HG02763 (cell line): ENCODE results near the gene CFAP54.
"Not testable (repeated sequence)": the region's sequence is repeated elsewhere in the genome, so short reads cannot be mapped to it uniquely, and the experiment has no call there.

Experiments used
- ATAC-seq: cut with Tn5 transposase; IDR thresholded peaks from one replicate; pipeline ENCODE4 v1.9.1; 2021; ENCODE audit warnings: mild to moderate bottlenecking, moderate library complexity; ENCODE audit not compliant: unreplicated experiment

The CFAP54 gene

DNA sequence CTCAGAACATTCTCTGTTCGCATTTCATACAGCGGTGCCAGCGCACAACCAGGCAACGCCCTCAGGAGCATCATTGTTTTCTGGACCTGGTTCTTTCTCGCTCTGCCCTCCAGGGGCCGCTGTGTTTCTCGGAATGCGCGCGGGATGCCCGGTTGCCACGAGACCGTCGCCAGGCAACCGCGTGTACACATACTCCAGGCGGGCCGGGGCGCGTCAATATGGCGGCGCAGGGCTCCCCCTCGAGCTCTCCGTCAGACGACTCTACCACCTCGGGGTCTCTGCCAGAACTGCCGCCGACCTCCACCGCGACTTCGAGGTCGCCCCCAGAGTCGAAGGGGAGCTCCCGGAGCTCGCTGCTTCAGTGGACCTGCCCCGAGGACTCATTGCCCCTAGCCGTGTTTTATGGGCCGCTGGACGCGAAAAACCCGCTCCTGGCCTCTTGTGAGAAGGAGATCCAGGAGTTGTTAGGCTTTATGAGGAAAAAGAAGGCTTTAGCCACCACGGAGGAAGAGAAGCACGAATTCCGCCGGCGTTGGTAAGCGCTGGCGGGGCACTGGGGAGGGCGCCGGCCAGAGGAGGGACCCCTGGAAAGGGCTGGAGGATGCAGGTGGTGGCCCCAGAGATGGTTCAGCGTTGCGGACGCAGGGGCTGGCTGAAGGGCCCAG is at the start of gene CFAP54:
TSS of gene CFAP54 (plus strand) at position 186 of the 665 bp plus-strand sequence. CDS start at position 219, 33 bp downstream.
- ATAC-seq: peak; percentile 95

DNA sequence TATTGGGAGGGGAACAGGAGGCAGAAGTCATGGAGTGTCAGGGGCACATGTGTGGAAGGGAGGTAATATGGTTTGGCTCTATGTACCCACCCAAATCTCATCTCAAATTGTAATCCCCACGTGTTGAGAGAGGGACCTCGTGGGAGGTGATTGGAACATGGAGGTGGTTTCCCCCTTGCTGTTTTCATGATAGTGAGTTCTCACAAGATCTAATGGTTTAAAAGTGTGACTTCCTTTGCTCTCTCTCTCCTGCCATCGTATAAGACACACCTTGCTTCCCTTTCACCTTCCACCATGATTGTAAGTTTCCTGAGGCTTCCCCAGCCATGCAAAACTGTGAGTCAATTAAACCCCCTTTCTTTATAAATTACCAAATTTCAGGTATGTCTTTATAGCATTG is 47.6 kb upstream of the CFAP54 start:
- ATAC-seq: no peak

DNA sequence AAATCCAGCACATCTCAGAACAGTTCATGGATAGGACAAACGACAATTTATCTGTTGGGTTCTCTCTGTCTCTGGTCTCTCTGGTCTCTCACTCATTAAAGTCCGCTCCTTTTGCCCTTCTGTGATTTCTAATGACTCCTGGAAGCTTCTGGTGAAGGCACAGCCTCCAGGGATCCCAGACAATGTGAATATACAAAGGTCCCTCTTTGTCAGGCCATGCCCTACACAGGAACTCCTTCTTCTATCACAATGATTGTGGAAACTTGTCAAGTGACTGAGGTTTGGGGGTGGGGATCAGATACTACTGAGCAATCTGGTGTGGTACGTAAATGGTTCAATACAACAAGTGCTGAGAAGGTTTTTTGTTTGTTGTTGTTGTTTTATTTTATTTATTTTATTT is 46.5 kb upstream of the CFAP54 start:
- ATAC-seq: no peak

GRCh38 chr12:96444399-96444798 is 45.0 kb upstream of the CFAP54 start:
- ATAC-seq: no peak

DNA sequence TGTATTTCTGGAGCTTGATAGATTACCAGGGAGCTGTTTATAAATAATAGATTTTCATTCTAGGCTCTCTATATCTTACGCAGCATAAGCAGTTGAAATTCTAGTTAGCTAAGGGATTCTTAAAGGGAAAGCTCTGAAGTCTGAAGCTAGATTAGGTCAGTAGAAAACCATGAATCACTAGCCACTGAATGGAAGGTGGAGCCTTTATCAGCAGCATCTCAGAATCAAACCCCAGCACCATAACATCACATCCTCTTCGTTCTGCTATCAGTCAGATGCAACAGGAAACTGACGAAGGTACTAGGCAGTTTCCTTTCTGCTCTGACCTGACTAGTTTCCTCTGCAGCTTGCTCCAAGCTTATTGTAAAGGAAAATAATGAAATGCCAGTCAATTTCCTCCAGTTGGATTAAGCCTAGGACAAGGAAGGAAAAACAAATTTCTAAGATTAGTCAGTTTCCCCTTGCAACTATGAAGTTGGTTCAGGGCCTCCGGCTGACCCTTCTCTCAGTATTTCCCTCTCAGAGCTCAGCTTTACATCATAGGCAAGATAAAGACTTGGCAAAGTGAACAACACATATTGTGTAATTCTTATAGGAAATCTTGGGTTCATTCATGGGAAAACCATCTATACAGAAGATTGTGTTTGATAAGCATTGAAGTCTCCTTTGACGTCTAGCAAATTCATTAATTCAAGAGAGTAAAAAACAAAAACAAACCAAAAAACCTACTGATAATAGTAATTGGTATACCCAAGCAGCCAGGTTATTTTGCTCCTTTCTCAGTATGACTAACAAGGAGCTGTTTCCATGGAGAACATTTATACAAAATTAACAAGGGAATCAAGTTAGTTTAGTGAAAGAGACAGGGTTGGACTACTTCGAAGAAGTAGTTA is 43.4 kb upstream of the CFAP54 start:
- no peak for ATAC-seq

DNA sequence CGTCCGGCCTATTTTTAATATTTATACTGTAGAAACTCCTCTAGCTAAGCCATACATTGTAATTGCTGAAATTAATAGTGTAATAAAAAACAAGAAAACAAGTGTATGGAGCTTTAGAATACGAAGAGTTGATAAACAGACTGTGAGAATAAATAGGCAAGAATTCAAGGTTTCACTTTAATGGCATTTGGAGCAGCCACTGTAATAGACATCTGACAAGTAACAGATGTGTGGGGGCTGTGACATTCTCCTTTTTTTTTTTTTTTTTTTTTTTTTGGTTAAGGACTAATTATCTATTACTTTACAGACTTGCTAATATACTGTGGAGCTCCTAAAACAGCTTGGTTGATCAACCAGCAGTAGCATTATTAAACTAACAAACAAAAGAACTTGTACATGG is 42.1 kb upstream of the CFAP54 start:
- no peak for ATAC-seq

DNA sequence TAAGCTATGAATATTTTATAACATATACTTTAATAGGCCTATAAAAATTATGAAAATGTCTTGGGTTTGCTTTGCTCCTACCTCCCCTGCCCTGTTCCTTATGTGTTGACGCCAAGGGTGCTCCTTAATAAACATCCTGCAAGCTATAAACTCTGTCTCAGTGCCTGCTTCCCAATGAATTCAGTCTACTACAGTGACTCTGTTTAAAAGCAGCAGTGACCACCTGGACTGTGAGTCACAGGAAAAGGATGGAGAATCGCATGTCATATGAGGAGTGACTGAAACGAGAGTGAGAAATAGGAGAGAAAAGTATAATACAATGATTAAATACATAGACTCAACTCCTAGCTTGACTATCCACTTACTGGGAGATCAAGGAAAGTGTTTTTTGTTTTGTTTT is 41.1 kb upstream of the CFAP54 start:
- no peak for ATAC-seq

GRCh38 chr12:96452261-96452922 is 37.0 kb upstream of the CFAP54 start:
- ATAC-seq: no peak

GRCh38 chr12:96454396-96454795 is 35.0 kb upstream of the CFAP54 start:
- ATAC-seq: no peak

- ATAC-seq: peak; percentile 79
These were observed 33.0 kb upstream of the CFAP54 start for GRCh38 chr12:96456265-96456974.

GRCh38 chr12:96457191-96457930 is 32.0 kb upstream of the CFAP54 start:
- ATAC-seq: no peak

- ATAC-seq: not testable (repeated sequence)
These were observed 30.1 kb upstream of the CFAP54 start for GRCh38 chr12:96459281-96459680.

- no peak for ATAC-seq
These were observed 26.7 kb upstream of the CFAP54 start for GRCh38 chr12:96462571-96463280.

- no peak for ATAC-seq
These were observed 23.5 kb upstream of the CFAP54 start for GRCh38 chr12:96465896-96466295.

GRCh38 chr12:96466939-96467751 is 22.2 kb upstream of the CFAP54 start:
- ATAC-seq: no peak

DNA sequence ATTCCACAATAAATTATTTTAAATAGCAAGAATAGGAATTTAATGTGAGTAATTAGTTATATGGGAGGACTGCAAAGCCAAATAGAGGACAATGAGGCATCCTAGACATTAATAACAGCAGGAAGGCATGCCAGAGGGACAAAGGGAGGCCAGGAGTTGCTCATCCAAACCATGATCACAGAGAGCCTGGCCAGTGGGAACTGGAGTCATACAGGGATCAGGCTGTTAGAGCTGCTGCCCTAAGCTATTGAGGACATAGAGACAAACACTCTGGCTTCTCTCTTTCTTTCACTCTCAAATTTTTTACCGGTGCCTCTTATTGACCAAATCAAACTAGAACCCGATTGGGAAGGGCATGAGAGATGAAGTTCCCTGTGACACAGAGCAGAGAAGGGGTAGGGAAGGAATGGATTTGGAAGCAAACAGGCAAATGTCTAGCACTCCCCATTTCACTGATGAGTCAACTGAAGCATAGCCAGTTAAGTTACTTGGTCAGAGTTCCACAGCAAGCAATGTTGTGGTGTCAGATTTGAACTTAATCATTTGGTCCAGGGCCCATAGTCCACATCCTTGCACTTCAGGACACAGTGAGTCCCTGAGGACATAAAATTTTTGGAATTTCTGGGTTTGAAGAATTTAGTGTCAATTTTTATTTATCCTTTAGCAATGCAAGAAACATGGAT is 17.9 kb upstream of the CFAP54 start:
- no peak for ATAC-seq

DNA sequence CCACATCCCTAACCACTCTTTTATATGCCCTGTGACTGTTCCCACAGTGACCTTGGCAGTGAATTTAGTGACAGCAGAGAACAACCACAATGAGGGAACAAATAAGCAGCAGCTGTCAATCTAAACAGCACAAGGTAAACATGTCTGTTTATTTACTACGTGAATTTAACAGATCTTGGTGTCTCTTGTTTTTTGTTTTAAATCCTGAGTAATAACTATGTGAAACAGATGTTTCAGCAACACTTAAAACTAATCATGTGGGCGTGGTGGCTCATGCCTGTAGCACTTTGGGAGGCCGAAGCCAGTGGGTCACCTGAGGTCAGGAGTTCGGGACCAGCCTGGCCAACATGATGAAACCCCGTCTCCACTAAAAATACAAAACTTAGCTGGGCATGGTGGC is 17.0 kb upstream of the CFAP54 start:
- ATAC-seq: no peak

- no peak for ATAC-seq
These were observed 15.8 kb upstream of the CFAP54 start for GRCh38 chr12:96473394-96474093.
